GM12872 (cell line): ENCODE measurements around the gene VGF.

Experiments used
- TF ChIP-seq, protein P1 (sequence below): IDR thresholded peaks from 3 replicates; pipeline ENCODE4 v1.5.1; 2011; ENCODE audit warnings: low read depth, mild to moderate bottlenecking, low read length, moderate library complexity; ENCODE audit not compliant: insufficient read depth

Gene VGF

DNA sequence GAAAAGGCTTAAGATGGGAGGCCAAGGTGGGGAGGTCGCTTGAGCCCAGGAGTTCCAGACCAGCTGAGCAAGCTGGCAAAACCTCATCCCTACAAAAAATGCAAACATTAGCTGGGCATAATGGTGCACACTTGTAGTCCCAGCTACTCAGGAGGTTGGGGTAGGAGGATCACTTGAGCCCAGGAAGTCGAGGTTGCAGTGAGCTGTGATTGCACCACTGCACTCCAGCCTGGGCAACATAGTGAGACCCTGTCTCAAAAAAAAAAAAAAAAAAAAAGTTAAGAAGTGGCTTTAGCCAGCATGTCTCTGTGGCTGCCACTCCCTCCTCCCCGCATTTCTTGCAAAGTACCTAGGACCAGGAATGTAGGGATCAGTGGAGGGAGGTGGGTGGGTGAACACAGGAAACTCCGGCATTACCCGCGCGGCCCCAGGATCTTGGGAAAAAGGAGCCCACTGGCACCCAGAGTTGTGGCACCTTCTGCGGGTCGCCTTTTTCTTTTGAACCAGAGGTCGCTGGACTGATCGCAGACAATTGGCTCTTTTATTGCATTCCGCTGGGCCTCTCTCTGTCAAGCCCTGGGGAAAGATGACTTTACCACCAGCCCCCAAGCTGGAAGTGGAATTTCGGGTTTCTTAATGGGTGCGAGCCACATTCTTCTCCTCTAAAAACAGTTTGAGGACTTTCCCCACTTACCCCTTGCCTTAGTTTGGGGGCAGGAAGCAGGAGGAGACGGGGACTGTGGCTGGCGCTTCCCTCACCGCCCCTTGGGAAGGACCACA, 3.5 kb downstream of the VGF start:
- TF ChIP-seq, protein P1, sequence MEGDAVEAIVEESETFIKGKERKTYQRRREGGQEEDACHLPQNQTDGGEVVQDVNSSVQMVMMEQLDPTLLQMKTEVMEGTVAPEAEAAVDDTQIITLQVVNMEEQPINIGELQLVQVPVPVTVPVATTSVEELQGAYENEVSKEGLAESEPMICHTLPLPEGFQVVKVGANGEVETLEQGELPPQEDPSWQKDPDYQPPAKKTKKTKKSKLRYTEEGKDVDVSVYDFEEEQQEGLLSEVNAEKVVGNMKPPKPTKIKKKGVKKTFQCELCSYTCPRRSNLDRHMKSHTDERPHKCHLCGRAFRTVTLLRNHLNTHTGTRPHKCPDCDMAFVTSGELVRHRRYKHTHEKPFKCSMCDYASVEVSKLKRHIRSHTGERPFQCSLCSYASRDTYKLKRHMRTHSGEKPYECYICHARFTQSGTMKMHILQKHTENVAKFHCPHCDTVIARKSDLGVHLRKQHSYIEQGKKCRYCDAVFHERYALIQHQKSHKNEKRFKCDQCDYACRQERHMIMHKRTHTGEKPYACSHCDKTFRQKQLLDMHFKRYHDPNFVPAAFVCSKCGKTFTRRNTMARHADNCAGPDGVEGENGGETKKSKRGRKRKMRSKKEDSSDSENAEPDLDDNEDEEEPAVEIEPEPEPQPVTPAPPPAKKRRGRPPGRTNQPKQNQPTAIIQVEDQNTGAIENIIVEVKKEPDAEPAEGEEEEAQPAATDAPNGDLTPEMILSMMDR = no peak

DNA sequence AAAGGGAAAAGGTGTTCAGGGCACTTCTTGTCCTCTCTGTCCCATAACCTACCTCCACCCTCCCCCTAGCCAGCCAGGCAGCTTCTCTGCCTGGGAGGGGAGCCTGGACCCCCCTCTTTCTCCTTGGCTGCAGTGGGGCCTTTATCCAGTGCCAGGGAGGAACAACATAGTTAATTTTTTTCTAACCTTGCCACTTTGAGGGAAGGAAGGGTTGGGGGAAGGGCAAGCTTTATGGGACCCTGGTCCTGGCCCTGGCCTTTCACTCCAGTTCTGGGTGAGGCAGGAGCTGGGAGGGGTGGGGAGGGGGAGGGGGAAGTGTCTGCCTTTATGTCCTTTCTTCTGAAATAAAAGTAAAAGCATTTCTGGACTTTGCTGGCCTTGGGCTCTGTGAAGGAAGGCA, 4.5 kb downstream of the VGF start:
- TF ChIP-seq, protein P1 = no peak

DNA sequence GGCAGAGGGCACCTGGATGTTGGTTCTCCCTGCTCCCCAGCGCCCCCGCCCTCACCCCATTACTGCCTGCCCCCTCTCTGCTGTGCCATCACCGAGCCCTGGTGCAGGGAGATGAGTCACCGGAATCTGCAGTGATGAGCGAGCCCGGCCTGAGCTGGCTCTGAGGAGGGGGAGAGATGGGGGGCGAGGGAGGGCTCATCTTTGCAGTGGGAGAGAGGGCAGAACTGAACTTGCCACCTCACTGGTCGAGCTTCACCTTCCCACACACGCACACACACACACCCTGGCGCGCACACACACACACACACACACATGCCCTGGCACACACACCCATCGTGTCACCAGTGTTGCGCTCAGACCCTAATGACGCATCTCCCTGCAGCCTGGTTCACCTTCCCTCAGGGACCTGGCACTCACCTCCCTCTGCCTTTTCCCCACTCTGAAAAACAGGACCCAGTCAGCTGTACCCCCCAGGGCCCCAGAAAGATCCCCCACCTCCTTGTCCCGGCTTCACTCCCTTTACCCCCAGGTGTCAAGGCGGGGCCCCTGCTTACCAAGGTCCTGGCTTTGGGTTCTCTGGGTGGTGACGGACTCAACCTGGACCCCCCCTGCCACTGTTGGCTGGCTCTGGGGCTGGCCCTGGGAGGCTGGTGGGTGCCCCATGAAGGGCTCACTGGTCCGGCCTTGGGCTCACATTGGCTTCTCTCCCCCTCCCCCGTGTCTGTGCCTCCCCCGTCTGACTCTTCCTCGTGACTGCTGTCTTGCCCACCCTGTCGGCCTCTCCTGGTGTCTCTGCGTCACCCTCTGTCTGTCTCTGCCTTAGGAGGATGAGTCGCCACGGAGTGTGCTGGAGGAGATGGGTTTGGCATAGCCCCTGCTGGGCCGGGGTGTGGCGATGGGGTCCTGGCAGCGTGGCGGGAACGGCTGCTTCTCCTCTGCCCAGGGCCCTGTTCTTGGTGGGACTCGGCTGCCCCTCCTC, 5.4 kb downstream of the VGF start:
- TF ChIP-seq, protein P1 = no peak

DNA sequence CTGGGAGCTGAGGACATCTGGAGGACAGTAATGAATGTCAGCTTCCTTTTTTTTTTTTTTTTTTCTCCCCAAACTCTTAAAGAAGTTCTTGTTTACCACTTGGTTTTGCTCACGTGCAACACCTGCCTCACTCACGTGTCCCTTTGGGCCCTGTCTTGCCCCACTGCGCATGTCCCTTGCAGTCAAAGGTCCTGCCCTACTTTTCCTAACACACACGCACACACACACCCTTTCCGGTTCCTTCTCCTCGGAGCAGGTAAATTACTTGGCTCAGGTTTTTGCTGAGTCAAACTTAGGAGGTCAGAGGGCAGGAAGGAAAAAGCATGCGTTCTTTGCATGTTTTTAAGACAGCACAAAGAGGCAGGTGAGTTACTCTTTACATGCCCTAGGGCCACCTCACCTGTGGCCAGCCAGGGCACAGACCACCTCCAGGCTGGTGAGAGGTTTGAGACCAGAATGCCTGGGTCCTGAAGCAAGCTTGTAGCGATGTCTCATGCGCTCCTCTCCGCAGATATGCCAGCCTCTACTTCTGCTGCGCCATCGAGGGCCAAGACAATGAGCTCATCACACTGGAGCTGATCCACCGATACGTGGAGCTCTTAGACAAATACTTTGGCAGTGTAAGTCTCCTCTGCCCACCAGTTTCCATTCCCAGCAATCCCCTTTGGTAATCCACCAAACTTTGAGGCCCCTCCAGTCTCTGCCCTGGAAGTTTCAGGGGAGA, 8.3 kb downstream of the VGF start:
- TF ChIP-seq, protein P1 = no peak

DNA sequence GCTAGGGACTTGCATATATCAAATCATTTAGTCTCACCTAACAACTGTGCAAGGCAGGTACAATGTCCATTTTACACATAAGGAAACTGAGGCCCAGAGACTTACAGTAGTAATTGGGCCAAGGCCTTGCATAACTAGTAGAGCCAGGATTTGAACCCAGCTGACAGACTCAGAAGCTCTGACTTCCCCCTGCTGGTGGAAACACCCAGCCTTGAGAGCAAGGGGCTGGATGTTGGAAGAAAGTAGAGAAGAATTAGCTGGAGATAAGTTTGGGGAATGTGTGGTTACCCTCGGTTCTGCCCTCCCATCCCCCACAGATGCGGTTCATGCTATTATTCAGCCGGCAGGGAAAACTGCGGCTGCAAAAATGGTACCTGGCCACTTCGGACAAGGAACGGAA, 9.1 kb downstream of the VGF start:
- TF ChIP-seq, protein P1 = no peak

DNA sequence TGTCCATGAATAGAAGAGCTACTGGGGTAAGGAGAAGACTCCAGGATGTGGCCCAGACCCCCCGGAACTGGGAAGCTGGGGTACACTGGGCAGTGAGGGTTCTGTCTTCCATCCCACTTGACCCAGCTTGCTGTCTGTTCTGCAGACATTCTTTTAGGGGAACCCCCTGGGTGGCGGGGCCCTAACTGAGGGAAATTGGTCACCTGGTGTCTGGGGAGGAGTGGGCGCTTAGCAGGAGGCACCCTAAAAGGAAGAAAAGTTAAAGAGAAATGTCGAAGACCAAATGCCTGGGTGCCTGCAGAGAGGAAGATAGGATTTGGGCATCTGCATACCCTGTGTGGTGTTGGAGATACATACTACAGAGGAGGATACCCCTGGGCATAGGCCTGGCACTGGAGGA, 10.1 kb downstream of the VGF start:
- TF ChIP-seq, protein P1 = no peak

DNA sequence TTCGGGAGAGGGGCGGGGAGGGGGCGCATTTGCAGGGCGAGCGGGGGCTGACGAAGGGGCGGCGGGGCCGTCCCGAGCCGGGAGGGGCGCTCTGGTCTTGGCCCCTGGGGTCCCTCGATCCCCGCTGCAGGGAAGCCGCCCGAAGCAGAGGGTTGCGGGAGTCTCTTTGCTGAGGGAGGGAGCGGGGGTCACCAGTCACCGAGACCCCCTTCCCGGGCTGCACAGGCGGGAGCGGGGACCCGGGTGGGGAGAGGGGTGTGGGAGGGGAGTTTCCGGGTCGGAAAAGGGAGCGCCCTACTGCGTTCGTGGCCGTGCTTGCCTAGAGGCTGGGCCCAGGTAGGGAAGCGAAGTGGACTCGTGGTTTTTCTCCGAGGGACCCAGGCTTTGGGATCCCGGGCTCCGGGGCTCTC, 10.7 kb downstream of the VGF start:
- TF ChIP-seq, protein P1 = no peak
